HCT116 (cell line): ENCODE data around the gene TBATA. TPM values are rescaled to one million over a fixed set of nuclear protein-coding genes. Genes with fewer than 3 reads are reported as not detected.

Source experiments
- ATAC-seq: fragments of 200-7000 bp; cut with Tn5 transposase; 2 replicates; pipeline ENCODE4 v1.9.1; 2020; ENCODE audit warnings: mild to moderate bottlenecking, moderate library complexity
- BruUV-seq: library from RNA; stranded (reverse); fragments of 400-500 nt; replicated peaks from 2 replicates; lab custom pipeline; 2021; lab: Mats Ljungman, UMichigan
- CTCF ChIA-PET: fragments of 300-600 bp; sonication (Branson Sonifier 250); formaldehyde crosslinking; loops from one replicate; lab custom pipeline; 2021; ENCODE audit warnings: antibody characterized with exemption; lab: Charles Lee
- POLR2A ChIA-PET: fragments of 300-600, 350-600 bp; sonication (Branson Sonifier 250); formaldehyde crosslinking; loops from one replicate; lab custom pipeline; 2021; ENCODE audit warnings: antibody characterized with exemption; lab: Charles Lee
- RAD21 ChIA-PET, 2 experiments: fragments of 300-600 bp; sonication (Branson Sonifier 250); formaldehyde crosslinking; loops; one replicate each; lab custom pipeline; 2023; ENCODE audit warnings: low total read pairs in 2 of 2; ENCODE audit not compliant: uncharacterized antibody in 2 of 2, unreplicated experiment in 2 of 2, low non-redundant PET in 1 of 2; lab: Charles Lee
- DNase-seq: peaks from one replicate; pipeline ENCODE4 v3.0.0-alpha.2; 2010; ENCODE audit warnings: low read depth, low spot score
- H2AFZ ChIP-seq: fragments of 200-600 bp; shearing (Covaris generic), sonication (generic); 2 replicates; pipeline ENCODE4 v1.6.1; 2017; ENCODE audit warnings: low read depth, mixed run types, mixed read lengths, antibody characterized with exemption, low read length; ENCODE audit not compliant: poor library complexity, severe bottlenecking
- H3K27ac ChIP-seq: 2 replicates; pipeline ENCODE4 v1.5.1; 2012; ENCODE audit warnings: low read depth, low read length
- H3K27me3 ChIP-seq: fragments of 200-600 bp; sonication (generic); 2 replicates; pipeline ENCODE4 v1.6.1; 2016; ENCODE audit warnings: mixed run types, low read length, mixed read lengths; ENCODE audit not compliant: insufficient read depth
- H3K36me3 ChIP-seq, 2 experiments: fragments of 200-500 bp in 1 of 2; fragments of 200-600 bp in 1 of 2; sonication (Bioruptor generic) in 1 of 2; sonication (generic) in 1 of 2; 2 replicates each; pipeline versions ENCODE4 v1.5.1 to v1.6.1; 2014 to 2016; ENCODE audit warnings: low read length in 2 of 2, inconsistent platforms in 1 of 2, mixed read lengths in 1 of 2, mixed run types in 1 of 2; ENCODE audit not compliant: insufficient read depth in 2 of 2, control insufficient read depth in 1 of 2
- H3K4me1 ChIP-seq, 2 experiments: fragments of 200-600 bp in 1 of 2; sonication (generic) in 1 of 2; 2 replicates each; pipeline versions ENCODE4 v1.5.1 to v1.6.1; 2012 to 2017; ENCODE audit warnings: low read length in 2 of 2, inconsistent platforms in 1 of 2, mild to moderate bottlenecking in 1 of 2, mixed read lengths in 1 of 2, mixed run types in 1 of 2, moderate library complexity in 1 of 2; ENCODE audit not compliant: insufficient read depth in 2 of 2, control insufficient read depth in 1 of 2
- H3K4me2 ChIP-seq: fragments of 200-600 bp; sonication (generic); 2 replicates; pipeline ENCODE4 v1.6.1; 2017; ENCODE audit warnings: mixed run types, low read length, mixed read lengths
- H3K4me3 ChIP-seq, 2 experiments: fragments of 200-600 bp in 1 of 2; sonication (generic) in 1 of 2; replicated peaks in 1 of 2; 2 replicates each; pipeline ENCODE4 v1.5.1; 2011 to 2016; ENCODE audit warnings: low read length in 2 of 2, control low read depth in 1 of 2, low read depth in 1 of 2, mild to moderate bottlenecking in 1 of 2, mixed read lengths in 1 of 2, mixed run types in 1 of 2
- H3K79me2 ChIP-seq: fragments of 200-600 bp; sonication (generic); 2 replicates; pipeline ENCODE4 v1.6.1; 2017; ENCODE audit warnings: mild to moderate bottlenecking, mixed run types, low read length, moderate library complexity, mixed read lengths; ENCODE audit not compliant: insufficient read depth
- H3K9ac ChIP-seq: fragments of 200-600 bp; sonication (generic); 2 replicates; pipeline ENCODE4 v1.6.1; 2016; ENCODE audit warnings: low read length, mixed read lengths
- H3K9me2 ChIP-seq: fragments of 200-600 bp; sonication (generic), shearing (Covaris generic); 2 replicates; pipeline ENCODE4 v1.6.1; 2017; ENCODE audit warnings: mixed run types, mild to moderate bottlenecking, moderate library complexity; ENCODE audit not compliant: insufficient read depth
- H3K9me3 ChIP-seq, 2 experiments: fragments of 200-500 bp in 1 of 2; fragments of 200-600 bp in 1 of 2; sonication (Bioruptor generic) in 1 of 2; sonication (generic) in 1 of 2; 2 replicates each; pipeline ENCODE4 v1.6.1; 2014 to 2017; ENCODE audit warnings: low read length in 2 of 2, mixed read lengths in 2 of 2, inconsistent platforms in 1 of 2, low read depth in 1 of 2, mild to moderate bottlenecking in 1 of 2, mixed run types in 1 of 2, moderate library complexity in 1 of 2; ENCODE audit not compliant: control insufficient read depth in 1 of 2, insufficient read depth in 1 of 2
- H4K20me1 ChIP-seq: fragments of 200-600 bp; sonication (generic), shearing (Covaris generic); 2 replicates; pipeline ENCODE4 v1.6.1; 2017; ENCODE audit warnings: mixed run types, mild to moderate bottlenecking, moderate library complexity; ENCODE audit not compliant: insufficient read depth
- ATF3 ChIP-seq: IDR thresholded peaks from 2 replicates; pipeline ENCODE4 v1.6.1; 2012
- CBX3 ChIP-seq: IDR thresholded peaks from 2 replicates; pipeline ENCODE4 v1.6.1; 2012; ENCODE audit warnings: low read depth
- CTCF ChIP-seq, 3 experiments: fragments of 200-600 bp in 1 of 3; sonication (generic) in 1 of 3; IDR thresholded peaks in 2 of 3; conservative IDR thresholded peaks in 1 of 3; 2 replicates each; pipeline ENCODE4 v1.5.1; 2012 to 2017; ENCODE audit warnings: low read depth in 2 of 3, low read length in 2 of 3, antibody characterized with exemption in 1 of 3, borderline replicate concordance in 1 of 3, control low read depth in 1 of 3, mild to moderate bottlenecking in 1 of 3, mixed read lengths in 1 of 3, mixed run types in 1 of 3, moderate library complexity in 1 of 3; ENCODE audit not compliant: insufficient read depth in 1 of 3
- EGR1 ChIP-seq: IDR thresholded peaks from 2 replicates; pipeline ENCODE4 v1.6.1; 2012; ENCODE audit warnings: low read depth
- ELF1 ChIP-seq: IDR thresholded peaks from 2 replicates; pipeline ENCODE4 v1.6.1; 2012; ENCODE audit warnings: low read depth, borderline replicate concordance
- EZH2phosphoT487 ChIP-seq: fragments of 200-600 bp; IDR thresholded peaks from 2 replicates; pipeline ENCODE4 v1.6.1; 2018; ENCODE audit warnings: antibody characterized with exemption, borderline replicate concordance
- JUND ChIP-seq: IDR thresholded peaks from 2 replicates; pipeline ENCODE4 v1.6.1; 2012
- MAX ChIP-seq: IDR thresholded peaks from 2 replicates; pipeline ENCODE4 v1.6.1; 2012
- POLR2A ChIP-seq: IDR thresholded peaks from 2 replicates; pipeline ENCODE4 v1.7.0; 2011; ENCODE audit warnings: borderline replicate concordance; ENCODE audit not compliant: insufficient read depth, insufficient read length; ENCODE audit errors: extremely low read depth
- RAD21 ChIP-seq: IDR thresholded peaks from 2 replicates; pipeline ENCODE4 v1.6.1; 2012; ENCODE audit warnings: low read depth, mild to moderate bottlenecking
- SIN3A ChIP-seq: IDR thresholded peaks from 2 replicates; pipeline ENCODE4 v1.6.1; 2012; ENCODE audit warnings: low read depth
- SRF ChIP-seq: IDR thresholded peaks from 2 replicates; pipeline ENCODE4 v1.6.1; 2012; ENCODE audit warnings: low read depth
- TCF7L2 ChIP-seq: IDR thresholded peaks from 2 replicates; pipeline ENCODE4 v1.7.0; 2011; ENCODE audit warnings: borderline replicate concordance, inconsistent platforms; ENCODE audit not compliant: insufficient read depth, insufficient read length; ENCODE audit errors: extremely low read depth
- YY1 ChIP-seq: IDR thresholded peaks from 2 replicates; pipeline ENCODE4 v1.6.1; 2011; ENCODE audit warnings: low read length, low read depth, moderate library complexity, mild to moderate bottlenecking; ENCODE audit not compliant: insufficient replicate concordance; ENCODE audit errors: extremely low read depth
- ZBTB33 ChIP-seq: IDR thresholded peaks from 2 replicates; pipeline ENCODE4 v1.6.1; 2011; ENCODE audit warnings: mild to moderate bottlenecking, low read length, moderate library complexity; ENCODE audit not compliant: insufficient replicate concordance; ENCODE audit errors: extremely low read depth
- intact Hi-C: fragments of 100-400 bp; cut with micrococcal nuclease; formaldehyde crosslinking; loops from 2 replicates; pipeline ENCODE4 v1.10.0; 2022
- total RNA-seq: library from RNA; stranded (reverse); gene quantifications from one replicate; pipeline ENCODE4 v1.2.1, GENCODE V29; 2021; ENCODE audit not compliant: unreplicated experiment

TBATA gene
- total RNA-seq, 1 experiment from 2014 or later, result not detected

DNA sequence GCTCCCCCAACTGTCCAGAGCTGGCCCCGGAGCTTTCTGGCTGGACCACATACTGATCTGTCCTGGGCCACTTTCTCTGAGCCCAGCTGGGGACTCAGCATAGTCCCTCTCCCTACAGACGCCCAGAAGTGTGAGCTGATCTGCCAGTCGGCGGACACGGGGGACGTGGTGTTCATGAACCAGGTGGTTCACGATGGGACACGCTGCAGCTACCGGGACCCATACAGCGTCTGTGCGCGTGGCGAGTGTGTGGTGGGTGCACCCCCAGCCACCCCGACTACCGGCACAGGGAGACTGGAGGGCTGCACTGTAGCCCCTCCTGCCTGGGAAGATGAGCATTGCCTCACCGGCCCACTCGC is 41.8 kb downstream of the TBATA start:
- H3K9me3 ChIP-seq, result no peaks in the 10 kb centered on the region
- no peak for ATAC-seq
- no peaks in the 10 kb centered on the region for H3K9me2 ChIP-seq
- H3K4me2 ChIP-seq, result no peak overlapping the region
- BruUV-seq, result no TSS peak
- H2AFZ ChIP-seq, result no peak overlapping the region
- TF ChIP-seq EZH2phosphoT487, result no peak
- TF ChIP-seq, all 23 proteins: peak for 0
- Histone ChIP-seq H3K4me1 (no peaks in the 10 kb centered on the region), H3K4me3 (no peak overlapping the region), H3K79me2 (no peaks in the 10 kb centered on the region), H4K20me1 (no peaks in the 10 kb centered on the region), H3K27ac (no peak overlapping the region), H3K36me3 (peaks cover 0 to 7% of the 10 kb centered on the region in 2 experiments; a peak in 1 of 4 replicates), H3K27me3 (no peaks in the 10 kb centered on the region), H3K9ac (no peak overlapping the region)
- ChIA-PET RAD21 (no interaction called here), CTCF (no interaction called here), POLR2A (no interaction called here)
- no peak for DNase-seq
- intact Hi-C loops, result no loop called here

GRCh38 chr10:70742537-70743429 is 42.4 kb downstream of the TBATA start:
- no peak for TF ChIP-seq SIN3A
- TF ChIP-seq EGR1, result no peak
- no peak for TF ChIP-seq YY1
- no peak for TF ChIP-seq CTCF (IDR thresholded peaks at IDR 0.05 in 2 of 3, conservative IDR thresholded peaks at IDR 0.05 in 1 of 3; ENCODE audit: borderline replicate concordance in 1 of 3, insufficient read depth in 1 of 3, low read depth in 2 of 3, low read length in 2 of 3)
- no peak for TF ChIP-seq EZH2phosphoT487
- TF ChIP-seq CBX3, result no peak
- no peak for TF ChIP-seq TCF7L2
- no peak for TF ChIP-seq MAX
- no peak for TF ChIP-seq ELF1
- TF ChIP-seq SRF, result no peak
- no peak for TF ChIP-seq JUND
- TF ChIP-seq POLR2A, result no peak
- TF ChIP-seq ZBTB33, result no peak
- no peak for TF ChIP-seq ATF3
- no peak for TF ChIP-seq RAD21
- H3K79me2 ChIP-seq, result no peaks in the 10 kb centered on the region
- H3K27me3 ChIP-seq, result no peaks in the 10 kb centered on the region
- DNase-seq (no peak), ATAC-seq (no peak)
- H2AFZ ChIP-seq, result no peak overlapping the region
- H4K20me1 ChIP-seq, result no peaks in the 10 kb centered on the region
- H3K9me3 ChIP-seq, result no peaks in the 10 kb centered on the region
- no peak overlapping the region for H3K4me3 ChIP-seq
- no TSS peak for BruUV-seq
- no peaks in the 10 kb centered on the region for H3K9me2 ChIP-seq
- intact Hi-C loops, result no loop called here
- CTCF ChIA-PET, result no interaction called here
- H3K36me3 ChIP-seq, result peaks cover 0 to 7% of the 10 kb centered on the region in 2 experiments; a peak in 1 of 4 replicates
- POLR2A ChIA-PET, result no interaction called here
- no peak overlapping the region for H3K4me2 ChIP-seq
- H3K9ac ChIP-seq, result no peak overlapping the region
- H3K4me1 ChIP-seq, result peaks cover 0 to 2% of the 10 kb centered on the region in 2 experiments; a peak in 3 of 4 replicates
- RAD21 ChIA-PET, result no interaction called here
- no peak overlapping the region for H3K27ac ChIP-seq
